KOPT-K1 (cell line): ENCODE measurements around the gene KDM1A.

Experiments
- H3K27ac ChIP-seq: fragments of 200-600 bp; sonication (generic); 2 replicates; pipeline ENCODE4 v1.5.1; 2016; ENCODE audit warnings: antibody characterized with exemption, mild to moderate bottlenecking, low read depth, low read length; ENCODE audit not compliant: poor library complexity, severe bottlenecking
- H3K36me3 ChIP-seq: fragments of 200-600 bp; sonication (generic); 2 replicates; pipeline ENCODE4 v1.5.1; 2017; ENCODE audit warnings: antibody characterized with exemption, mild to moderate bottlenecking, low read length, moderate library complexity; ENCODE audit not compliant: insufficient read depth
- H3K9me3 ChIP-seq: fragments of 200-600 bp; sonication (generic); 2 replicates; pipeline ENCODE4 v1.5.1; 2017; ENCODE audit warnings: antibody characterized with exemption, low read length, mild to moderate bottlenecking; ENCODE audit not compliant: insufficient read depth, poor library complexity, severe bottlenecking

The KDM1A gene

DNA sequence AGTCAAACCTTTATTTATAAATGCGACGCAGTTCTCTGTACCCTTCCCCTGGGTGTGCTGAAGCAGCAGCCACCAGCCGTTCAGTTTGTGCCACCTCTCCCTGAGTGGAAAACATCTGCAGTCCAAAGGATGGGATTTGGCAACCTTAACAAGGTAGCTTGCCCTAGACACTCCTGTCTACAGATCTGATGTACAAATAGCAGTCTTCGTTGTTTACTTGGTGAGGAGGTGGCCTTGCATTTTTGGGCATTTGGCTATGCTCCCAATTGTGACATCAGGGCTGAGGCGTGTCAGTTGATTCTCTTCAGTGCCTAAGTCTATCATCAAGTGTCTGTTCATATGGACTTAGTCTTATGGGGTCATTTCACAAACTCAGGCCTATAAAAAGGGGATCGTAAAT is 59.8 kb downstream of the KDM1A start:
- Histone ChIP-seq H3K27ac (no peak overlapping the region), H3K36me3 (peaks cover 93% of the 10 kb centered on the region), H3K9me3 (no peaks in the 10 kb centered on the region)

DNA sequence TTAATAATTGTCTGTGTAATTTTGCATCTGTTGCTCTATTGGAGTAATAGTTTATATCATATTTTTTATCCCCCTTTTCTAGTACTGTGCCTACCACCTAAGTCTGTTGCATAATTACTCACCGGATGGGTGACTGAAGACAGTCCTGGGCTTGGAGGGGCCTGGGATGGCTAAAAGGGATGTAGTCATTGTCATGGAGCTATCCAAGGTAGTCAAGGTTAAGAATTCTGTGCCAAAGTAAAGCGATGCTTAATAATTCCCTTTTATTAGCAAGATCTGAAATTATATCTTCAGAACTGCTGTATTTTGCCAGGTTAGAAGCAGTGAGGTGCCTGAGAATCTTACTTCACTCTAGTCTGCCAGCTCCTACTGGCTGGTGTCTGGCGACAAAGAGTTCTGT is 61.6 kb downstream of the KDM1A start:
- Histone ChIP-seq H3K36me3 (peaks cover 99% of the 10 kb centered on the region), H3K27ac (no peak overlapping the region), H3K9me3 (no peaks in the 10 kb centered on the region)

DNA sequence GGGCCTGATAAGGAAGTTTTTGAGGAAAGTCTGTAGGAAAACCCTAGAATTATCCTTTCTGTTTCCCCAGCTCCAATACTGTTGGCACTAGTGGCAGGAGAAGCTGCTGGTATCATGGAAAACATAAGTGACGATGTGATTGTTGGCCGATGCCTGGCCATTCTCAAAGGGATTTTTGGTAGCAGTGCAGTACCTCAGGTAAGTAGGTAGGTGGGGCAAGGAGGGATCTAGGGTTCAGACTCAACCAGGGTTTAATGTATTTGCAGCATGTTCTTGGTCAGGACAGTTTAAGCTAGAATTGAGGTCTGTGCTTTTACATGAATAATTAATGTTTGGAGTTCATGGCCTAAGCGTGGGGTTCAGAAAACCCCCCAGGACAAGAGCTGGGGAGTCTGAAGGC is 62.1 kb downstream of the KDM1A start:
- Histone ChIP-seq H3K9me3 (no peaks in the 10 kb centered on the region), H3K36me3 (peaks cover 100% of the 10 kb centered on the region)

DNA sequence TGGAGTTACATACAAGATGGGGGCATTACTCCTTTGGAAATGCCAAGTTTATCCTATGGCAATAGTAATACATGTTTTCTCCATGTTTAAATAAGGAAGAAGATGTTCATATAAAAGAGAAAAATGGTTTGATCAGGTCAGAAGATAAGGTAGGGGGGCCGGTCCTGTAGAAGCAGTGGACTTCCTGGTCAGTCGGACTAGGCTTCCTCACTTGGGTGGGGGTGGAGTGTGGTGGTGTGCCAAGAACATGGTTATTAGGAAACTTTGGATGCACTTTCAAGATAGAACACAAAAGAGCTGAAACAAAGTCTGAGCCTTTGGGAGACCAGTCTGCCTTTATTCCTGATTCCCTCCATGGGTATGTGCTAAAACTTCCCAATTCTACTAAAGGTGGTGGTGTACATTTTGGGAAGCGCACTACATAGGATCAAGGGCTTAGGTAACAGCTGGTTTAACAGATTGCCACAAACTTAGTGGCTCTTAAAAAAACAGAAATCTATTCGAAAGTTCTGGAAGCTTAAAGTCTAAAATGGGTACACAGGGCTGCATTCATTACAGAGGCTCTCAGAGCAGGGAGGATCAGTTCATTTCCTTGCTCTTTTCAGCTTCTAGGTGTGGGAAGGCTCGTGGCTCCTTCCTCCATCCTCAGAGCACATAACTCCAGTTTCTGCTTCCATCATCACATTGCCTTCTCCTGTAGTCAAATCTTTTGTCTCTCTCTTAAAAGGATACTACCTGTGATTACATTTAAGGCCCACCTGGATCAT is 64.6 kb downstream of the KDM1A start:
- H3K9me3 ChIP-seq = no peaks in the 10 kb centered on the region
- H3K27ac ChIP-seq = no peak overlapping the region
- peaks cover 100% of the 10 kb centered on the region for H3K36me3 ChIP-seq

More for the DNA sequence above, 62.1 kb downstream of the KDM1A start:
- no peak overlapping the region for H3K27ac ChIP-seq

DNA sequence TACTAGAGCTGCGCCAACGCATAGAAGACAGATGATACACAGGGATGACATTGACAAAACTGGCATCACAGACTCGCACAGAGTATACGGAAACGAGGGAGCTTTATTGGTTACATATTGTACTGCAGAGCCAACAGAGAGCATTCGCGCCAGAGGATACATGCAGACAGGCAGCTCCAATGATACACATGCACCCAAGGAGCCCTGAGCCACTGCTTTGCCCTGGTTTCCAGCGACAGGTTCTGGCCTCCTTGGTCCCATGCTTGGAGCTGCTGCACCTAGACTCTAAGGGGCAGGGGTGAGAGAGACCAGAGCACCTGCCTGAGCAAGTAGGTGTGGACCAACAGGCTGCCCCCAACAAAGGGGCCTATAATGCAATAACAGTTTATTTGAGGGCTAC is 65.6 kb downstream of the KDM1A start:
- Histone ChIP-seq H3K9me3 (no peaks in the 10 kb centered on the region), H3K36me3 (peaks cover 96% of the 10 kb centered on the region), H3K27ac (no peak overlapping the region)

DNA sequence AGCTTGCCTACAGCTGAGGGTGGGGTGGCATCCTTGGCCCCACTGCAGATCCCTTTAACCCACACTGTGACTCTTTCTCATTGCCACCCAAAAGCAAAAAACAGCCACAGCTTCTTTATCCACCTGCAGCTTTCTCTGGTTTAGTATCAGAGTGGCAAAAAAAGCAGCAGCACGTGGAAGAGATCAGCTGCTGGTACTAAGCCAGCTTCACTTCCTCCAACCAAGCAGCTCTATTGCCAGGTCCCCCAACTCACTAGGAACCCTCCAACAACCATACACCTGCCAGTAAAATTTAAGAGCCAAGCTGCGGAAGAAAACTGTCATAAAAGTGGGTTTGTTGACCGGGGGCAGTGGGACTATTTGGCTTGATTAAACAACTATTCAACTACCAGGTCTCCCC is 66.4 kb downstream of the KDM1A start:
- H3K36me3 ChIP-seq = peaks cover 96% of the 10 kb centered on the region
- no peaks in the 10 kb centered on the region for H3K9me3 ChIP-seq
- H3K27ac ChIP-seq = no peak overlapping the region

DNA sequence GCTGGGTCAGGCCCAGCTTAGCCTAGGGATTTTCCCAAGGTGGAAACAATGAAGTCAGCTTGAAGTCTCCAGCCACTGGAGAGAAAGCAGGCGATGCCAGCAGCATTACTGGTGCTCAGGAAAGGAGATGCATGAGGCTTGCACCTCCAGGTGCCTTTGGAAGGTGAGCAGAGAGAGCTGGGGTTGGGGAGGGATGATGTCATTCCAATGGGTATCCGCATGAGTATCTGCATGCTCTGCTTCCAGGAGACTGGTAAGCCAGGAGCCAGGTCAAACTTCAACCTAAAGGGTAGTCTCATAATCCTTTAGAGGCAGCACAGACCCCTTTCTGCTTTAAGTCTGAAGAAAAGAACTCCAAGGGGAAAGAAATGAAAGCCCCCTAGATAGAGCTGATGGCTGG is 68.8 kb downstream of the KDM1A start:
- no peak overlapping the region for H3K27ac ChIP-seq
- no peaks in the 10 kb centered on the region for H3K9me3 ChIP-seq
- peaks cover 96% of the 10 kb centered on the region for H3K36me3 ChIP-seq

DNA sequence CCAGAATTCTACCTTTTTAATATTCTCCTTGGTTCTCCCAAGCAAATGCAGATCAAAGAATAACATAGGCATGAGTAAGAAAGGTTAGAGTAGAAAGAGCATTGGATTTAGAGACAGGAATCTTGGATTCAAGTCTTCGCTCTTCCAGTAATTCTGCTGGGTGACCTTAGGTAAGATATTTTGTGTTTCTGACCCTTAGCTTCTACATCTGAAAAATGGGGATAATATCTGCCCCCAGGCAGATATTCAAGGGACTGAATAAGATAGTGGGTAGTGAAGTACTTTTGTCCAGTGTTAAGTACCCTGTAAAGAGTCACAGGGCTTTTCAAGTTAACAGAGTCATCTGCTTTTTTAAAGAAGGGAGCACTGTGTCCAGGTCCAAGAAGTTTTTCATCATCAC is 70.8 kb downstream of the KDM1A start:
- no peaks in the 10 kb centered on the region for H3K9me3 ChIP-seq
- H3K27ac ChIP-seq = no peak overlapping the region
- H3K36me3 ChIP-seq = peaks cover 91% of the 10 kb centered on the region

DNA sequence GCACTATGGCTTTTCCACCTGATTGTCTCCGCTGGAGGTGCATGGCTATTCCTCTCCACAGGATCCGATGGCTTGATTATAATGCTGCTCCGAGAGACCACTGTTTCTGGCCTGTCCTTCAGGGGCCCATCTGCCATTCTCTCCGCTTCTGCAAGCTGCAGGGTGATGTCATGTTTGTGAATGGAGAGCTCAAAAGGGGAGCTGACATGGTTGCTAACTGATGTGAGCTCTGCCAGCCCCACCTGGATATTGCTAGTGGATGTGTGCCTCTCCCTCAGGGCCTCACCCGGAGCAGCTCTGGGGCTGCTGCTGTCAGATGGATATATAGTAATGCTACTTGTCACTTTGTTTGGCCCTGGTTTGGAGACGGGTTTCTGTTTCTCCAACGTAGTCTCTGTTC is 72.3 kb downstream of the KDM1A start:
- Histone ChIP-seq H3K27ac (no peak overlapping the region), H3K36me3 (peaks cover 76% of the 10 kb centered on the region), H3K9me3 (no peaks in the 10 kb centered on the region)

DNA sequence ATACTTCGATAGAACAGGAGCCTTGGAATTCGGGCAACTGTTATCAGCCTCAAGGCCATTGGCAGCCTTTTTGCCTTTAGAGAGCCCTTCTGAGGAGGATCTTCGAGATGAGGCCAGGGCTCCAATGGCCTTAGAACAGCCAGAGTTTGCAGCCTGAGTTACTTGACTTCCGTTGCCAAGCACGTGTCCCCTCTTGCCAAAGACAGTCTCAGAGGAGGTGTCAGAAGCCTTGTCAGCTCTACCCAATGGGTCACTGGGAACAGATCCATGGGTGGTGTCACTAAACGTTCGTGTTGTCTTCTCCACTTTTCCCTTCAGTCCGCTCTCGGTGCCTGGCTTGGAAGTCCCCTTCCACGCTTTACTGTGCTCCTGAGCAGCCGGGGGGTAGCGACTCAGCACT is 73.2 kb downstream of the KDM1A start:
- no peaks in the 10 kb centered on the region for H3K9me3 ChIP-seq
- H3K36me3 ChIP-seq = peaks cover 72% of the 10 kb centered on the region
- H3K27ac ChIP-seq = no peak overlapping the region

DNA sequence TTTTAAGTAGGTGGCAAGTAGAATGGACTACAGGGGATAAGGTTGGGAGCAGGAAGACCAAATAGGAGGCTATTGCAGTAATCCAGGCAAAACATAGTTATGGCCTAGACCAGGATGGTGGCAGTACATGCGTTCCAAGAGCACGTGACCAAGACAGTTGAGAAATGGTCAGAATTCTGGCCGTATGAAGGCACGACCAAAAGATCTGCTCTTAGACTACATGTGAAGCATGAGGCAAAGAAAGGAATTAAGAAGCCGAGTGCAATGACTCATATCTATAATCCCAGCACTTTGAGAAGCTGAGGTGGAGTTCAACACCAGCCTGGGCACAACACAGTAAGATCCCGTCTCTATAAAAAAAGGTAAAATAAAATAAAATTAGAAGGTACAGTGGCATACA is 78.0 kb downstream of the KDM1A start:
- Histone ChIP-seq H3K27ac (no peak overlapping the region), H3K9me3 (no peaks in the 10 kb centered on the region), H3K36me3 (peaks cover 27% of the 10 kb centered on the region)

DNA sequence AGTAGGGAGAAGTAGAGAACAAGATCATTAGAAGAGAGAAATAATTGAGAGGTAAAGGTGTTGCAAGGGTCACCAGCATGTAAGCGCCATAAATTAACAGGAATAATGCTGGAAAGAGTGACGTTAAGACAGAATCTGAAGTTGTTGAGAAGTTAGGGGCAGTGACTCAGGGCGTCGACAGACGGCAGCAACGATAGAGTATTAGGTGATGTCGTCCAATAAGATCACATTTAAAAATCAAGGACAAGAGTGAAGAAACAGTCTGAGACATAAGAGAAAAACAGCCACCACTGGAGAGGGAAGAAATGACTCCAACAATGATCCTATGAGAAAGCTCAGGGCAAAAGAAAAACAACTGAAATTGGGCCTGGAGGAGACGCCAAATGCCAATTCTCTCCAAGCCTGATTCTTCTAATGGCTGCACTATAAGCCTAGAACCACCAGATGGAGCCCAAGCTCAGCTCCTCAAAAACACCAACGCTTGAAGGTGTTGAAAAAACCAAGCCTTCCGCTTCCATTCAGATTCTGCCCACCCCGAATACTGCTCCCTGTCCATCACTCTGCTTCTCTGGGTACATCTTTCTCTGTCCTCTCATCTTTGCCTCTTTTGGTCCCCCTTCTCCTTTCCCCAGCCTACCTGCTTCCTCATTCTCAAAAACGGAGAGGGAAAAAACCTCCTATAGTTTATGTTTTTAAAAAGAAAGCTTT is 79.3 kb downstream of the KDM1A start:
- Histone ChIP-seq H3K9me3 (no peaks in the 10 kb centered on the region), H3K36me3 (peaks cover 14% of the 10 kb centered on the region), H3K27ac (no peak overlapping the region)

DNA sequence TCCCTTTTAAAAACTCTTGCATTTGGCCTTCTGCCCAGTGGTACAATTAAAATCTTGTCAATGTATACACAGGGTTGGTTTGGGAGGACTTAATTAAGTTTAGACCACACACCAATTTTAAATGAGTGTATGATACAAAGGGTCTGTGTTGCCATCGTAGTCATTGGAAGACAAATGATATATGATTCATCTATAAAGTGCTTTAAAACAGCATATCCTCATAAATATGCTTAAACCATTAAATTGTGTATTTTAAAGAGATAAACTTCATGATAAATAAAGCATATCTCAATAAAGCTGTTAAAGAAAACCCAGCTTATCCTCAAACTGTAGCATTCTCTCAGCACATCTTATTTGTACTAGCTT is 79.9 kb downstream of the KDM1A start:
- H3K27ac ChIP-seq = no peak overlapping the region
- peaks cover 9% of the 10 kb centered on the region for H3K36me3 ChIP-seq
- H3K9me3 ChIP-seq = no peaks in the 10 kb centered on the region

DNA sequence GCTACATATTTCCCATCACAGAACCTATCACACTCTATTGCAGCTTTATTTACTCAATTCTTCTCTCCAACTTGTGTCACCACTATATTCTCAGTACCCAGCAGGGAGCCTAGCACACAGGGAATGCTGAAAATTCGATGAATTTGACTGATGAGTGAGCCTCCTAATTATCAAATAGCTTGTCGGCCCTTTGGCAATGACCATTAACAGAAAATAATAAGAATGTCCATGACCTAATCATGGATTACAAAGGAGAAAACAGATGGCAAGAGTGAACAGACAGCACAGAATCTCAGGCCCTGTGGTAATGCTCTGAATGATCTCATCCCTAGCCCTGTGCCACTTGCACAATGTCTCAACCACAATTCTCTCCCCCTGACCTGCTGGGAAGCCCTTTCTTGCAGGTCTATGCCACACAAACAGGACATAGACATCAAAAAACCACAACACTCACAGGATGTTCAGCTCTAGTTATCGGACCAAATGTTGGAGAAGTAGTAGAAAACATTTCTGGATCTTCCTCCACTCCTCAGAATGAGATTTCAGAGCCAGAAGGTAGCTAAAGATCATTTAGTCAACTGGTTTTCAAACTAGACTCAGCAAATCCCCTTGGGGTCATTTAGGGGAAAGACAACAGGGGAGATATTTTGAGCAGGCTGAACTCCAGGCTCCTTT is 80.9 kb downstream of the KDM1A start:
- H3K27ac ChIP-seq = no peak overlapping the region

DNA sequence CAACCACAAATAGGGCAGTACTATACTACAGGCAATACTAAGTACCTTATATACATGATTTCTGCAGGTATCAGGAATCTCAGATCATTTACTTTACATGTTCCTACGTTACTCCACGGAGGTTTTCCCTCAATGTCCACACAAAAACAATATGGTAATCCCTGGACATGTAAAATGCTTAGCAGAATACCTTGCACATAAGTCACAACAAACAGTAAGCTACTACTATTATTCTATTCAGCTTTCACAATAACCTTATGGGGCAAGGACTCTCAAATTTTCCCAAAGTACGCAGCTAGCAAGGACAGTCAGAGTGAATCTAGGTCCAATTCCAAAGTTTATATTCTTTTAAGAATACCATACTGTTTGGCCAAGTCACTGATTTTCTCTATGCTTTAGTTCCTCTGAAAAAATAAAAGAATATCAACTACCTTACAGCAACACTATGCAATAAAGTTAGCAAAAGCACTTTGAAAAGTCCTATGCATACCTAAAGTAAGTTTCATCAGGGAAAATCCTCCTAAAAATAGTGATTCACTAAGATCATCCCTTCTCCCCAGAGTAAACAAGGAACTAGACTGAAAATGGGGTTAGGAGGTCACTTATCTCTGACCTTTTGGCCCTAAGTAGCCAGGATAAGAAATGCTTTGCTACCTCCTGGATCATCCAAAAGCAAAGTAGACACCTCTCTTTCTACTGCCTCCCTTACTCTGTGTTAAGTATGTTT is 82.0 kb downstream of the KDM1A start:
- Histone ChIP-seq H3K27ac (no peak overlapping the region), H3K9me3 (no peaks in the 10 kb centered on the region), H3K36me3 (peaks cover 10% of the 10 kb centered on the region; the same call in 1 of the 2 replicates)

More for the DNA sequence above, 80.9 kb downstream of the KDM1A start:
- Histone ChIP-seq H3K36me3 (peaks cover 8% of the 10 kb centered on the region; the same call in 1 of the 2 replicates), H3K9me3 (no peaks in the 10 kb centered on the region)
